Measurements from ENCODE around the gene STARD8.

- TF ChIP-seq POLR2A (IDR thresholded peaks at IDR 0.05; ENCODE audit: low read length) (no peak), GATA1 (IDR thresholded peaks at IDR 0.05; ENCODE audit: low read depth, low read length) (no peak)
These were observed 47.2 kb downstream of the STARD8 start for GRCh38 chrX:68694435-68695205.

All from erythroblast (primary cell).